ENCODE data around the gene SLC25A11. TPM values are rescaled to one million over a fixed set of nuclear protein-coding genes. Genes with fewer than 3 reads are reported as not detected.

Gene SLC25A11
- total RNA-seq, 1 donor from 2014 or later: 94.6 TPM

DNA sequence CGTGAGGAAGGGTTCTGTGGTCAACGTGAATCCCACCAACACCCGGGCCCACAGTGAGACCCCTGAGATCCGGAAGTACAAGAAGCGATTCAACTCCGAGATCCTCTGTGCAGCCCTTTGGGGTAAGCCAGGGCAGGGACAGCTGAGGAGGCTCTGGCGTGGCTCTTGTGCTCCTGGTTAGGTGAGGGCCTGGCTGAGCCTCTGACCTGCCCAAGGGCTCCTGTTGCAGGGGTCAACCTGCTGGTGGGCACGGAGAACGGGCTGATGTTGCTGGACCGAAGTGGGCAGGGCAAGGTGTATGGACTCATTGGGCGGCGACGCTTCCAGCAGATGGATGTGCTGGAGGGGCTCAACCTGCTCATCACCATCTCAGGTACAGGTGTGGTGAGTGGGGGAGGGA, 44.7 kb downstream of the SLC25A11 start:
- DNase-seq: no peak

DNA sequence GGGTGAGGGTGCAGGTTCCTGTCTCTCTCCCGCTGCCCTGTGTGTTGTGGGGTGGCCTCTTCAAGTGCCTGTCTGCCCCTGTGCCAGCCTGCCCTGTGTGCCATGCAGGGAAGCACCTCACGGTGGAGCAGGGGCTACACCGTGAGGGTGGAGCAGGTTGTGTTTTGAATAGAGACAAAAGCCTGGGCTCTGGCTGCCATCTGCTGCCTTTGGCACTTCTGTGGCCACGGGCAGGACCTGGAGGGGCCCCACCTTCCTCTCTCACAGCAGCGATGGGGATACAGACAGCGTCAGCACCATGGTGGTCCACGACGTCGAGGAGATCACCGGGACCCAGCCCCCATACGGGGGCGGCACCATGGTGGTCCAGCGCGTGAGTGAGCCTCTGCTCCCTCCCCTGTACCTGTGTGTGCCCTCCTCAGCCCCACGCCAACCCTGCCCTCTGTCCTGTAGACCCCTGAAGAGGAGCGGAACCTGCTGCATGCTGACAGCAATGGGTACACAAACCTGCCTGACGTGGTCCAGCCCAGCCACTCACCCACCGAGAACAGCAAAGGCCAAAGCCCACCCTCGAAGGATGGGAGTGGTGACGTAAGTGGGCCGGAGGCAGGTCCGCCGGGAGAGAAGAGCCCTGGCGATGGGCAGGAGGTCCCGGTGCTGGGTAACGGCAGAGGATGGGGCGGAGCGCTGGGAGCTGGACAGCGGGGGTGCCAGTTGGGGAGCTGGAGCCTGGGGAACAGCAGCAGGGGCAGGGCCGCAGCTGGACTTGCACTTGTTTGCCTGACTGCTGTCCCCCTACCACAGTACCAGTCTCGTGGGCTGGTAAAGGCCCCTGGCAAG, 45.9 kb downstream of the SLC25A11 start:
- no peak for DNase-seq

DNA sequence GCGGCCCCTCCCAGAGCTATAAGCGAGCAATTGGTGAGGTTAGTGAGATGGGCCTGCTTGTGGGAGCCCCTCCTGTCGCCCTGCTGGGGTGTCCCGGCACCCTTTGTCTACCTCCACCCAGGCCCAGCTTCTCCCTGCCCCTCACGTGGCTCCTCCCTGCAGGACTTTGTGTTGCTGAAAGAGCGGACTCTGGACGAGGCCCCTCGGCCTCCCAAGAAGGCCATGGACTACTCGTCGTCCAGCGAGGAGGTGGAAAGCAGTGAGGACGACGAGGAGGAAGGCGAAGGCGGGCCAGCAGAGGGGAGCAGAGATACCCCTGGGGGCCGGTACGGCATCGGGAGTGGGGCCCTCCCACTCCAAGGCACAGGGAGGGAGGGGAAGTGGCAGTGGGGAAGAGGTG, 46.6 kb downstream of the SLC25A11 start:
- no peak for DNase-seq

DNA sequence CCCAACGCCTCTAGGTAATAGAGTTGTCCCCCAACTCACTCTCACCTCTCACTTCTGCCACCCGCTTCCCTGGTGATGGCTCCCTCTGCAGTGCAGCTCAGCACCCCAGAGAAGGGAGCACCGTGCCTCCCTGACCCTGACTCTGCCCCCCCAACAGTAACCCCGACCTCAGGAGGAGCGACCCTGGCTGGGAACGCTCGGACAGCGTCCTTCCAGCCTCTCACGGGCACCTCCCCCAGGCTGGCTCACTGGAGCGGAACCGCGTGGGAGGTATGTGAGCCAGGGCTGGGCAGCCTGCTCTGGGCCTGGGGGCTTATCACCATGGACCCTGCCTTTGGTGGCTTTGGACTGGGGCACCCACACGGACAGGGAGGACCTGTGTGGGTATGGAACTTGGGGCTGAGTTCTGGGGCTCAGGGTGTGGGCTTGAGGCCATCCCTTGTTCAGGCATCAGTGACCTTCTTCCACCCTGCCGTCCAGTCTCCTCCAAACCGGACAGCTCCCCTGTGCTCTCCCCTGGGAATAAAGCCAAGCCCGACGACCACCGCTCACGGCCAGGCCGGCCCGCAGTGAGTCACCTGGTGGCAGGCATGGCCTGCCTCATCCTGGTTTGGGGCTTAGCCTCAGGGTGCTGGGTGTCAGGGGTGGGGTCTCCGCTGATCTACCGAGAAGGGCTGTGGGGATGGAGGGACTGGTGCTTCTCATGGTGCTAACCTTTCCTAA, 47.2 kb downstream of the SLC25A11 start:
- no peak for DNase-seq

DNA sequence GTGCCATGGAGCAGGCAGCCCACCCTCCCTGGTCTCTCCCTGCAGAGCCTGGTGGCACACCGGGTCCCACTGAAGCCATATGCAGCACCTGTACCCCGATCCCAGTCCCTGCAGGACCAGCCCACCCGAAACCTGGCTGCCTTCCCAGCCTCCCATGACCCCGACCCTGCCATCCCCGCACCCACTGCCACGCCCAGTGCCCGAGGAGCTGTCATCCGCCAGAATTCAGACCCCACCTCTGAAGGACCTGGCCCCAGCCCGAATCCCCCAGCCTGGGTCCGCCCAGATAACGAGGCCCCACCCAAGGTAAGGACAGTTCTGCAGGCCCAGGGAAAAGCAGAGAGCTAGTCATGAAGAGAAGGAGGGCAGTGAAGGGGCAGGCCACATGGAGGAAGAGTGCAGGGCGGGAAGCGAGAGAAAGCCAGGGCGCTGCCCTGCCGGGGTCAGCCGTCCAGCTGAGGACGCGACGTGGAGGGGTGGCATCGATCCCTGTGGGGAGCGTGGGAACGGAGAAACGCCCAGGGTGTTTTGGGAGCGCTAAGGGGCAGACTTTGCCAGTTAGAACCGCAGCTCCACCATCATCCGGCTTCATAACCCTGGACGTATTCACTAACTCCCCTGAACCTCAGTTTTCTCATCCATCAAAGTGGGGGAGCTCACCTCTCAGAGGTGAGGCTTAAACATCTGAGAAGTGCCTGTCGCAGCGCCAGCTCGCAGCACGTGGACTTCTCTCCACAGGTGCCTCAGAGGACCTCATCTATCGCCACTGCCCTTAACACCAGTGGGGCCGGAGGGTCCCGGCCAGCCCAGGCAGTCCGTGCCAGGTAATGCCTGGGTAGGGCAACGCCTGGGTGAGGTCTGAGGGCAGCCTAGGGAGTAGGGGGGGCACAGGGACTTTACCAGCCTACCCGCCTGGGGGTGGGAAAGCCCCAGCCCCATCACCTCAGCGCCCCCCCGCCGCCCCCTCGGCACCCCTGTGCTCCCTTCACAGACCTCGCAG, 48.1 kb downstream of the SLC25A11 start:
- no peak for DNase-seq

DNA sequence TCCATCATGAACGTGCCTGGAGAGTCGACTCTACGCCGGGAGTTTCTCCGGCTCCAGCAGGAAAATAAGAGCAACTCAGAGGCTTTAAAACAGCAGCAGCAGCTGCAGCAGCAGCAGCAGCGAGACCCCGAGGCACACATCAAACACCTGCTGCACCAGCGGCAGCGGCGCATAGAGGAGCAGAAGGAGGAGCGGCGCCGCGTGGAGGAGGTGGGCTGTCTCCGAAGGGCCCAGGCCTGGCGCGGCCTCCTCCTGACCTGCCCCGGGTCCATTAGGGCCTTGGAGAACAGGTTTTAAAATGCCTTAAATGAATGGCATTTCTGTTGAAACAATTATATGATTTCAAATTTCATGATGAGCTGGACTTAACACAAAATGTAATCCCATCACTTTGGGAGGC, 52.3 kb downstream of the SLC25A11 start:
- no peak for DNase-seq

Small RNA genes lying within 50 kb of the gene (small RNA-seq; reads per million reads assigned to genes)
- gene MIR6864 (ENCODE audit: low replicate concordance) (0.06 reads per million), gene MIR6865 (ENCODE audit: low replicate concordance) (not detected)

Other genes with a start within 250 kb of the SLC25A11 start
- gene PELP1, start 235.9 kb downstream of the SLC25A11 start, total RNA-seq: 43.6 TPM
- 14.6 TPM for gene ARRB2, start 229.4 kb downstream of the SLC25A11 start, total RNA-seq
- gene MED11, start 208.6 kb downstream of the SLC25A11 start, total RNA-seq: 14.9 TPM
- not detected for gene ZMYND15, start 200.2 kb downstream of the SLC25A11 start, total RNA-seq
- 4.8 TPM for gene CXCL16, start 200.1 kb downstream of the SLC25A11 start, total RNA-seq
- not detected for gene TM4SF5, start 168.2 kb downstream of the SLC25A11 start, total RNA-seq
- gene VMO1, start 153.7 kb downstream of the SLC25A11 start, total RNA-seq: 13.1 TPM
- gene GLTPD2, start 151.1 kb downstream of the SLC25A11 start, total RNA-seq: not detected
- gene PSMB6, start 143.9 kb downstream of the SLC25A11 start, total RNA-seq: 79.1 TPM
- gene PLD2, start 132.9 kb downstream of the SLC25A11 start, total RNA-seq: 16.1 TPM
- gene MINK1, start 106.7 kb downstream of the SLC25A11 start, total RNA-seq: 51.4 TPM
- gene C17orf107, start 40.5 kb downstream of the SLC25A11 start, total RNA-seq: 5.1 TPM
- 3.8 TPM for gene CHRNE, start 36.9 kb downstream of the SLC25A11 start, total RNA-seq
- not detected for gene GP1BA, start 7.8 kb downstream of the SLC25A11 start, total RNA-seq
- gene RNF167, start 222 bp upstream of the SLC25A11 start, total RNA-seq: 20.3 TPM
- 168 TPM for gene PFN1, start 8.5 kb upstream of the SLC25A11 start, total RNA-seq
- gene ENO3, start 11.1 kb upstream of the SLC25A11 start, total RNA-seq: 4,089 TPM
- 68.2 TPM for gene SPAG7, start 27.8 kb upstream of the SLC25A11 start, total RNA-seq
- gene CAMTA2, start 47.6 kb upstream of the SLC25A11 start, total RNA-seq: 8.0 TPM
- 0.62 TPM for gene INCA1, start 57.5 kb upstream of the SLC25A11 start, total RNA-seq
- 97.3 TPM for gene KIF1C, start 57.9 kb upstream of the SLC25A11 start, total RNA-seq
- gene SLC52A1, start 95.4 kb upstream of the SLC25A11 start, total RNA-seq: not detected
- 9.5 TPM for gene ZFP3, start 138.4 kb upstream of the SLC25A11 start, total RNA-seq
- gene ZNF232, start 171.8 kb upstream of the SLC25A11 start, total RNA-seq: 8.4 TPM
- 0.92 TPM for gene USP6, start 176.0 kb upstream of the SLC25A11 start, total RNA-seq